Stimulated activated CD8-positive, alpha-beta memory T cell treated with anti-CD3 and anti-CD28 coated beads, Interleukin-7, amount 100 ng/mL, for 4 hours (primary cell): ENCODE results near the gene LETM1.

Source experiments
- DNase-seq, 2 donors: peaks; one replicate each; pipeline ENCODE4 v3.0.0-alpha.2; 2020; ENCODE audit warnings: low read depth in 2 of 2

LETM1 gene

GRCh38 chr4:1872870-1873269 lies 16.9 kb upstream of the LETM1 start:
- DNase-seq = no peak

GRCh38 chr4:1871471-1872021 lies 15.6 kb upstream of the LETM1 start:
- DNase-seq = no peak

- DNase-seq = peak; percentile 68 to 89
These were observed 14.9 kb upstream of the LETM1 start, which contains the start of gene NSD2 for GRCh38 chr4:1870578-1871443. TSS of gene NSD2 (plus strand) at chr4:1871393. CDS start at chr4:1900655, 29,262 bp downstream.

GRCh38 chr4:1870328-1870577 lies 14.3 kb upstream of the LETM1 start:
- DNase-seq = peak; percentile 73 to 86

GRCh38 chr4:1869530-1870327 lies 13.8 kb upstream of the LETM1 start:
- no peak for DNase-seq

- DNase-seq = no peak
These were observed 13.0 kb upstream of the LETM1 start for GRCh38 chr4:1868912-1869311.

GRCh38 chr4:1868293-1868692 lies 12.3 kb upstream of the LETM1 start:
- no peak for DNase-seq

GRCh38 chr4:1866189-1866661 lies 10.3 kb upstream of the LETM1 start:
- no peak for DNase-seq

- no peak for DNase-seq
These were observed 8.4 kb upstream of the LETM1 start for GRCh38 chr4:1864076-1865008.

GRCh38 chr4:1863297-1864033 lies 7.5 kb upstream of the LETM1 start:
- no peak for DNase-seq

- no peak for DNase-seq
These were observed 7.0 kb upstream of the LETM1 start for GRCh38 chr4:1862961-1863296.

GRCh38 chr4:1862055-1862911 lies 6.3 kb upstream of the LETM1 start:
- peak in 1 of 2 donors; percentile 36 for DNase-seq

- no peak for DNase-seq
These were observed 3.4 kb upstream of the LETM1 start for GRCh38 chr4:1859389-1859753.

- no peak for DNase-seq
These were observed 2.0 kb upstream of the LETM1 start for GRCh38 chr4:1857931-1858330.

GRCh38 chr4:1856943-1857699 lies 1.2 kb upstream of the LETM1 start:
- DNase-seq = no peak

GRCh38 chr4:1855333-1856070 lies 454 bp downstream of the LETM1 start:
- peak in 1 of 2 donors; percentile 13 for DNase-seq

GRCh38 chr4:1854752-1855151 lies 1.2 kb downstream of the LETM1 start:
- DNase-seq = no peak

- DNase-seq = no peak
These were observed 2.9 kb downstream of the LETM1 start for GRCh38 chr4:1852904-1853623.
